SH-SY5Y (cell line): ENCODE data around the gene DKC1.

Source experiments
- GATA2 ChIP-seq: IDR thresholded peaks from 2 replicates; pipeline ENCODE4 v1.6.1; 2011; ENCODE audit warnings: mild to moderate bottlenecking, low read depth, low read length
- GATA3 ChIP-seq: IDR thresholded peaks from 2 replicates; pipeline ENCODE4 v1.6.1; 2011; ENCODE audit warnings: low read depth, mild to moderate bottlenecking, low read length, moderate library complexity

- TF ChIP-seq GATA2 (no peak), GATA3 (no peak)
Observed at GRCh38 chrX:154734061-154734781, 28.4 kb upstream of the DKC1 start.
